Glutamatergic neuron (in vitro differentiated cells): ENCODE measurements around the gene METTL3. TPM values are rescaled to one million over a fixed set of nuclear protein-coding genes. Genes with fewer than 3 reads are reported as not detected.

ENCODE experiments used
- DNase-seq: peaks from one replicate; pipeline ENCODE4 v3.0.0; 2022
- H3K27ac Mint-ChIP-seq: one replicate; pipeline ENCODE4 v1.8.0; 2020; ENCODE audit warnings: mild to moderate bottlenecking, mixed read lengths, inconsistent platforms; ENCODE audit not compliant: unreplicated experiment
- H3K27me3 Mint-ChIP-seq: one replicate; pipeline ENCODE4 v1.8.0; 2020; ENCODE audit warnings: mild to moderate bottlenecking, moderate library complexity, mixed read lengths, inconsistent platforms; ENCODE audit not compliant: unreplicated experiment
- H3K36me3 Mint-ChIP-seq: one replicate; pipeline ENCODE4 v1.8.0; 2020; ENCODE audit warnings: mild to moderate bottlenecking, mixed read lengths, inconsistent platforms; ENCODE audit not compliant: unreplicated experiment
- H3K4me1 Mint-ChIP-seq: one replicate; pipeline ENCODE4 v1.8.0; 2020; ENCODE audit warnings: mild to moderate bottlenecking, low read depth, mixed read lengths, inconsistent platforms; ENCODE audit not compliant: unreplicated experiment
- H3K4me3 Mint-ChIP-seq: one replicate; pipeline ENCODE4 v1.8.0; 2020; ENCODE audit warnings: mild to moderate bottlenecking, mixed read lengths, inconsistent platforms; ENCODE audit not compliant: unreplicated experiment
- H3K9me3 Mint-ChIP-seq: one replicate; pipeline ENCODE4 v1.8.0; 2020; ENCODE audit warnings: mild to moderate bottlenecking, moderate library complexity, mixed read lengths, inconsistent platforms; ENCODE audit not compliant: unreplicated experiment
- CTCF ChIP-seq: fragments of 200-600 bp; sonication (generic); IDR thresholded peaks from one replicate; pipeline ENCODE4 v1.5.0; 2021; ENCODE audit not compliant: partially characterized antibody, unreplicated experiment
- total RNA-seq: library from RNA; stranded (reverse); fragmentation: NEBNext Ultra II Directional; extraction: Animal tissue kit (Norgen Biotek cat#: 25700); gene quantifications from one replicate; pipeline ENCODE4 v1.2.1, GENCODE V29; 2021; ENCODE audit not compliant: unreplicated experiment

METTL3 gene
- total RNA-seq, 1 donor from 2014 or later, result 90.0 TPM

DNA sequence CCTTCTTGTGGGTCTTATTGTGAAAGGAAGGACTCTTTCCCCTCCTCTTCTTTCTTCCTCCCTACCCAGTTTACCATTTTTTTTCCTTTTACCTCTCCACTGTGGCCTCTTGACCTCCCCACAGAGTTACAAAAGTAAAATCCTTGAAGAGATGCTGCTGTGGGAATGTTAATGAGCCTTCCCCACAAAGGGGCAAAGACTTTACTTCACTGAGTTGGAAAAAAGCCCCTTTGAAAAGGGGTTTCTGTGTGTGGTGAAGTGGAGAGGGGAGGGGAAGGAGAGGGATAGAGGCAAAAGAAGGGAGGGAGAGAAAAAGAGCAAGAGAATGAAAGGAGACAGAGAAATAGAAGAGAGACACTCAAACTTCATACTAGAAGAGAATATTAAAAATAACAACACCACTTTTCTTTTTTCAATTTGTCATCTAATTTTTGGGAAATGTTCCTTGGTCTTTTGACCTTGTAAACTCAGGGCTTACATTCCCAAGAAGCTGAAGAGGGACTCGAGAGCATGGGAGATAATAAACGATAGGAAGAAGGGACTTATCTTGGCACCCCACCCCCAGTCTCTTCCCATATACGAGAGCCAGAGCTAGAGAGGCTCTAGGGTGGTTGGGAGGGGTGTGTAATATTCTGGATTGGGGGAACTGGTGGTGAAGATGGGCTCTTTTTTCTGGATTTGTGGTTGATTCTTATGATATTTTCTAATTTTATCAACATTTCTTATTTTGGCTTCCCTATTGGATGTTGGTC lies 28.2 kb upstream of the METTL3 start:
- no peak for DNase-seq
- H3K4me1 Mint-ChIP-seq, result peaks cover 25% of the 10 kb centered on the region
- no peak overlapping the region for H3K4me3 Mint-ChIP-seq
- no peak for TF ChIP-seq CTCF
- peaks cover 14% of the 10 kb centered on the region for H3K27me3 Mint-ChIP-seq
- peaks cover 5% of the 10 kb centered on the region for H3K9me3 Mint-ChIP-seq
- H3K36me3 Mint-ChIP-seq, result no peaks in the 10 kb centered on the region
- H3K27ac Mint-ChIP-seq, result no peak overlapping the region

GRCh38 chr14:21537090-21537424 lies 25.9 kb upstream of the METTL3 start:
- peaks cover 7% of the 10 kb centered on the region for H3K27me3 Mint-ChIP-seq
- peak overlapping the region; percentile 87 for H3K4me3 Mint-ChIP-seq
- no peak overlapping the region for H3K27ac Mint-ChIP-seq
- H3K4me1 Mint-ChIP-seq, result peaks cover 16% of the 10 kb centered on the region
- no peaks in the 10 kb centered on the region for H3K36me3 Mint-ChIP-seq
- no peaks in the 10 kb centered on the region for H3K9me3 Mint-ChIP-seq
- no peak for TF ChIP-seq CTCF
- DNase-seq, result no peak

DNA sequence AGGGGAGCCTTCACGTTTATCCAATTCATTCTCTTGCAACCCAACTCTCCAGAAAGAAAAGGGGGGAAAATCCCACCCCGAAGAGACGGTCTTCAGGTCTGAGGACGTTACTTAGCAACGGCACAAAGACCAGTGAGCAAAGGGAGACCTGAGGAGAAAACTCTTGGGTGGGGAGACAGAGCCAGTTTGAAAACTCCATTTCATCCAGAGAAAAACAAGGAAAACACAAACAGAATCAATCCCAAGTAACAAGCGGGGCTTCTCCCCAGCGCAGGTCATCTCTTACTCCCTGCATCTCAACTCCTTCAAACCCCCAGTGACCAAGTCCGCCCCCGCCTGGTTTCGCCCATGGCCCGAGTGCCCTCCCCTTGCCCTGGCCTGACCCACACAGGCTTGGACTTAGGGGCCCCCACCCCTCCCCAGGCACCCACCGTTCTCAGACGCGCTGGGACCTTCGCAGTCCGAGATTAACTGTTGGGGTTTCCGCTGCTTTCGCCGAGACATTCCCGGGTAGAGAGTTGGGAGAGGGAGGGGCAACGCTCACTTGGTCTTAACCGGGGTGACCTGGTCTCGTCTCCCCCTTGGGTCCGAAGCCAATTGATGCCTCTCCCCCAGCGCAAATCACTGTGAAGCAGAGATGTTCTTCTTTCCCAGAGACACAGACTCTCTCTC lies 25.4 kb upstream of the METTL3 start:
- H3K36me3 Mint-ChIP-seq, result no peaks in the 10 kb centered on the region
- H3K27me3 Mint-ChIP-seq, result peaks cover 7% of the 10 kb centered on the region
- H3K4me3 Mint-ChIP-seq, result peak overlapping the region; percentile 87
- no peak for DNase-seq
- TF ChIP-seq CTCF, result no peak
- H3K27ac Mint-ChIP-seq, result peak overlapping the region; percentile 22
- peaks cover 16% of the 10 kb centered on the region for H3K4me1 Mint-ChIP-seq
- no peaks in the 10 kb centered on the region for H3K9me3 Mint-ChIP-seq

- no peak for TF ChIP-seq CTCF
Measured at GRCh38 chr14:21535545-21536417, 24.6 kb upstream of the METTL3 start.

More at GRCh38 chr14:21535545-21536417, 24.6 kb upstream of the METTL3 start:
- Mint-ChIP-seq H3K36me3 (no peaks in the 10 kb centered on the region), H3K4me1 (peaks cover 16% of the 10 kb centered on the region), H3K4me3 (peak overlapping the region; percentile 87), H3K27ac (peak overlapping the region; percentile 22), H3K27me3 (peaks cover 7% of the 10 kb centered on the region), H3K9me3 (no peaks in the 10 kb centered on the region)
- DNase-seq, result no peak
